GM13977 (cell line): ENCODE measurements around the gene SLC4A4.

Experiments used
- DNase-seq: peaks from one replicate; pipeline ENCODE4 v3.0.0; 2012; ENCODE audit warnings: low spot score
- CTCF ChIP-seq: IDR thresholded peaks from 2 replicates; pipeline ENCODE4 v1.5.1; 2012; ENCODE audit warnings: mild to moderate bottlenecking, control low read depth; ENCODE audit not compliant: insufficient read depth; ENCODE audit errors: extremely low read depth, missing control alignments
- in situ Hi-C: fragments of 300-500 bp; cut with MboI; formaldehyde crosslinking; loops from one replicate; pipeline ENCODE4 v1.12.0; 2022; ENCODE audit warnings: low sequenced_read_pairs, low pct_unique_long_range_greater_than_20kb, mixed read lengths, inconsistent platforms; ENCODE audit not compliant: unreplicated experiment

Gene SLC4A4

DNA sequence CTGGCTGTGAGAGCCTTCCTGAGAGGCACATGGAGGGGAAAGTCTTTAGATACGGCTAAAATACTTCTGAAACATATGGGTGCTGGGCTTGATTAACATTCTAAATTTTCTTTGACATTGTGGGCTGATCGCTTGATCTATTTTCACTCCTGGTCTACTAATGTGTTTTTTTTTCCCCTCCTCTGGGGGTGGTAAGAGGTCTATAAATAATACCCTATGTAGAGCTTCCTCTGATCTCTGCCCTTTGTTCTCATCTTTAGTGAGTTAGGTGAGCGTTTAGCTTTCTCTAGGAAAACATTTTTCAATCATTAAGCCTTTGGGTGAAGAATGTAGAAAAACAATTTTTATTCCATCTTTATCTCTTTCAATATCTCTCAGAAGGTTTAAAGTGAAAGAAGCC is 9.8 kb downstream of the SLC4A4 start:
- DNase-seq, result no peak
- TF ChIP-seq CTCF, result no peak
- in situ Hi-C loops, result no loop called here

- no peak for DNase-seq
- no peak for TF ChIP-seq CTCF
- in situ Hi-C loops, result no loop called here
These were observed 16.2 kb downstream of the SLC4A4 start for GRCh38 chr4:71355045-71355444.

- in situ Hi-C loops, result no loop called here
- no peak for DNase-seq
- no peak for TF ChIP-seq CTCF
These were observed 17.2 kb downstream of the SLC4A4 start for GRCh38 chr4:71355971-71356370.

DNA sequence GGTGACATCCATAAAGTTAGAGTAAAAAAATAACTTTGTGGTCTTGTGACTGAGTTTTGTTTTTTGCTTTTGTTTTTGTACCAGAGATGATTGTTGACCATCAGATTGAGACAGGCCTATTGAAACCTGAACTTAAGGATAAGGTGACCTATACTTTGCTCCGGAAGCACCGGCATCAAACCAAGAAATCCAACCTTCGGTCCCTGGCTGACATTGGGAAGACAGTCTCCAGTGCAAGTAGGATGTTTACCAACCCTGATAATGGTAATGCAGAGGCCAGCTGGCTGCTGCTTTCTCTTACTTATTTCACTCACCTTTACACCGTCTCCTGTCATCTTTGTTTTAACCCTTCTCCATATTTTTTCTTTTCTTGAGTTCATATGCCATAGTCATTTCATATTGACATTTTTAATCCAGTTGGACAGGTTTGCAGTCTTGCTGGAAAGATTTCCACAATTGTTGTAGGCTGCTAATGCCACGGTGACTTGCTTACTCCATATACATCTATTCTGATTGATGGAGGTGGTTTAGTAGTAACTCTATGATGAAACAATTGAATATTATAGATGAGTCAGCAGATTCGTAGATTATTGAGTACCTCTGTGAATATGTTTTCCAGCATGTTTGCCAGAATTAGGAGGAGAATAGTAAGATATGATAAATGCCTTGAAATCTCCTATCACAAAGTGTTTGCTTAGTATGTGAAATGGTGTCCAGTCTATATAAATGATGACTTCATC is 18.3 kb downstream of the SLC4A4 start:
- no peak for DNase-seq
- in situ Hi-C loops, result no loop called here
- TF ChIP-seq CTCF, result no peak

GRCh38 chr4:71360844-71361243 is 22.0 kb downstream of the SLC4A4 start:
- TF ChIP-seq CTCF, result no peak

GRCh38 chr4:71361476-71361875 is 22.7 kb downstream of the SLC4A4 start:
- DNase-seq, result no peak
- in situ Hi-C loops, result no loop called here
- no peak for TF ChIP-seq CTCF

More at GRCh38 chr4:71360844-71361243, 22.0 kb downstream of the SLC4A4 start:
- in situ Hi-C loops, result no loop called here
- DNase-seq, result no peak
